Stimulated activated CD4-positive, alpha-beta T cell treated with anti-CD3 and anti-CD28 coated beads, TNF-alpha, amount 100 ng/mL, for 24 hours (primary cell): ENCODE data around the gene EIF2S1.
A peak's percentile ranks its signal among the peaks of the same experiment; 100 is the strongest.
"Not testable (repeated sequence)": the region's sequence is repeated elsewhere in the genome, so short reads cannot be mapped to it uniquely, and the experiment has no call there.

Experiments
- DNase-seq, 3 experiments: peaks; one replicate each; pipeline ENCODE4 v3.0.0-alpha.2; 2020; ENCODE audit warnings: low read depth in 3 of 3

EIF2S1 gene

GRCh38 chr14:67411370-67411769 is 51.2 kb downstream of the EIF2S1 start:
- no peak for DNase-seq

- DNase-seq = peak in 2 of 3 experiments; percentile 19 to 54
Measured at GRCh38 chr14:67411820-67412421, 51.8 kb downstream of the EIF2S1 start, which contains the start of gene PLEK2. PLEK2 (minus strand) TSS chr14:67412165; CDS start chr14:67412059, 106 bp downstream.

- DNase-seq = peak; percentile 10 to 40 (median 12)
Measured at GRCh38 chr14:67413806-67414769, 54.0 kb downstream of the EIF2S1 start.

- DNase-seq = not testable (repeated sequence)
Measured at GRCh38 chr14:67415610-67416009, 55.5 kb downstream of the EIF2S1 start.

- no peak for DNase-seq
Measured at GRCh38 chr14:67416085-67416484, 56.0 kb downstream of the EIF2S1 start.

GRCh38 chr14:67416810-67417209 is 56.7 kb downstream of the EIF2S1 start:
- DNase-seq = no peak

- DNase-seq = no peak
Measured at GRCh38 chr14:67417633-67418032, 57.5 kb downstream of the EIF2S1 start.

GRCh38 chr14:67418401-67419191 is 58.5 kb downstream of the EIF2S1 start:
- no peak for DNase-seq

- DNase-seq = peak in 1 of 3 experiments; percentile 28
Measured at GRCh38 chr14:67420102-67420739, 60.1 kb downstream of the EIF2S1 start.

GRCh38 chr14:67421356-67422224 is 61.5 kb downstream of the EIF2S1 start:
- no peak for DNase-seq

GRCh38 chr14:67423424-67423823 is 63.3 kb downstream of the EIF2S1 start:
- DNase-seq = no peak

GRCh38 chr14:67424539-67424938 is 64.4 kb downstream of the EIF2S1 start:
- no peak for DNase-seq

- DNase-seq = no peak
Measured at GRCh38 chr14:67425608-67426007, 65.5 kb downstream of the EIF2S1 start.

- no peak for DNase-seq
Measured at GRCh38 chr14:67426161-67426560, 66.0 kb downstream of the EIF2S1 start.

- DNase-seq = peak; percentile 45 to 66 (median 56)
Measured at GRCh38 chr14:67426983-67427606, 67.0 kb downstream of the EIF2S1 start.

GRCh38 chr14:67428501-67429031 is 68.4 kb downstream of the EIF2S1 start:
- DNase-seq = no peak

GRCh38 chr14:67429510-67430205 is 69.5 kb downstream of the EIF2S1 start:
- DNase-seq = no peak

- no peak for DNase-seq
Measured at GRCh38 chr14:67432050-67432564, 72.0 kb downstream of the EIF2S1 start.

- DNase-seq = no peak
Measured at GRCh38 chr14:67435603-67436002, 75.5 kb downstream of the EIF2S1 start.
